MM.1S (cell line): ENCODE data around the gene TCF20.

Source experiments
- CTCF ChIP-seq: fragments of 300-600 bp; sonication (generic); IDR thresholded peaks from 2 replicates; pipeline ENCODE4 v1.5.1; 2016; ENCODE audit warnings: antibody characterized with exemption, low read length, mixed read lengths
- EZH2 ChIP-seq: fragments of 300-600 bp; sonication (generic); optimal IDR thresholded peaks from 2 replicates; pipeline ENCODE3; 2017; ENCODE audit warnings: low read depth, mild to moderate bottlenecking, antibody characterized with exemption, low read length, mixed read lengths

- TF ChIP-seq CTCF (no peak), EZH2 (no peak)
These were observed 19.5 kb upstream of the TCF20 start for GRCh38 chr22:42289671-42290541.
